GM15510 (cell line): Measurements from ENCODE around the gene PLOD1.

Source experiments
- POLR2A ChIP-seq: IDR thresholded peaks from 3 replicates; pipeline ENCODE4 v1.6.1; 2011; ENCODE audit warnings: borderline replicate concordance; ENCODE audit not compliant: insufficient read length; ENCODE audit errors: extremely low read depth

Gene PLOD1

DNA sequence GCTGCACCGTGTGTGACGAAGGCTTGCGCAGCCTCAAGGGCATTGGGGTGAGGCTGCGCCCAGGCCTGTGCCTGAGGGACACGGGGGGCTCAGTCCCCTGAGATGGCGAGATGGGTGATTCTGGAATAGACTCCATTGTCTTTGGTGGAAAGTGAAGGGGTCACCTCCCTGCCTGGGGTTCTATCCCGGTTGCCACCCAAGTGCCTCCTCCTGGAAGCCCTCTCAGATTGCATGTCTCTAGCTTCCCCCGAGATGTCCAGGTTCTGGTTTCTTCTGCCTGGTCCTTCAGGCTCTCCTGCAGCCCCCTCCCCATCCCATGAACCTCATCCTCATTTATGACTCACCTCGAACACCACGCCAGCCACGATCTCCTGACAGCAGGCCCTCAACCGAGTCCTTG is 23.4 kb downstream of the PLOD1 start:
- no peak for TF ChIP-seq POLR2A

GRCh38 chr1:11960276-11960675 is 25.8 kb downstream of the PLOD1 start:
- TF ChIP-seq POLR2A = no peak

- no peak for TF ChIP-seq POLR2A
Measured at GRCh38 chr1:11960715-11961114, 26.2 kb downstream of the PLOD1 start.

GRCh38 chr1:11961230-11961629 is 26.7 kb downstream of the PLOD1 start:
- no peak for TF ChIP-seq POLR2A

DNA sequence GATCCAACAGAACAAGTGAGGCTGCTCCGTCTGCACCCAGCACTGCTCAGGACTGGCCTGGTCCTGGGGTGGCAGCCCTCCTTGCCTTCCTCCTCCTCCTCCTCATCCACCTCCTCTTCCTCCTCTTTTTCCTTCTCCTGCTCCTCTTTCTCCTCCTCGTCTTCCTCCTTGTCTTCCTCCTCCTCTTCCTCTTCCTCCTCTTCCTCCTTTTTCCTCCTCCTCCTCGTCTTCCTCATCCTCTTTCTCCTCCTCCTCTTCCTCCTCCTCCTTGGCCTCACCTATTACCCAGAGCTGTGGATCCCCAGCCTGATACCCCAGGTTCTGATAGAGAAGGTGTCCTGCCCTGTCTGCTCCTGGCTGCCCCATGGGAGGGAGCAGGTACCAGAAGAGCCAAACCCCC is 29.1 kb downstream of the PLOD1 start:
- no peak for TF ChIP-seq POLR2A

- no peak for TF ChIP-seq POLR2A
Measured at GRCh38 chr1:11964656-11965055, 30.1 kb downstream of the PLOD1 start.

GRCh38 chr1:11967028-11967547 is 32.6 kb downstream of the PLOD1 start:
- no peak for TF ChIP-seq POLR2A

GRCh38 chr1:11970441-11971185 is 36.1 kb downstream of the PLOD1 start:
- TF ChIP-seq POLR2A = no peak

- TF ChIP-seq POLR2A = no peak
Measured at GRCh38 chr1:11977625-11978024, 43.1 kb downstream of the PLOD1 start.

DNA sequence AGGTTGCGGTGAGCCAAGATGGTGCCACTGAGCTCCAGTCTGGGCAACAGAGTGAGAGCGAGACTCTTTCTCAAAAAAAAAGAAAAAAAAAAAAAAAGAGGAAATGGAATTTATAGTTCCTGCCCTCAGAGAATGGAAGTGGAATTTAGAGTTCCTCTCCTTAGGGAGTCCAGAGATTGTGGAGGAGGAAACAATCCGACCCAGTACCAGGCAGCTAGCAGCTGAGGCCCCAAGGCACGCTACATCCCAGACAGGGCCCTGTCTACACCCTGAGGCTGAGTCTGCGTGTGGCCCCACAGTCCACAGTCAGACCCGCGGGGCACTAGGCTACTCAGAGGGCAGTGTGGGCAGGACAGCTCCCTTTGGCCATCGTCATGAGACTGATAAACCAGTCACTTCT is 43.8 kb downstream of the PLOD1 start:
- TF ChIP-seq POLR2A = no peak

DNA sequence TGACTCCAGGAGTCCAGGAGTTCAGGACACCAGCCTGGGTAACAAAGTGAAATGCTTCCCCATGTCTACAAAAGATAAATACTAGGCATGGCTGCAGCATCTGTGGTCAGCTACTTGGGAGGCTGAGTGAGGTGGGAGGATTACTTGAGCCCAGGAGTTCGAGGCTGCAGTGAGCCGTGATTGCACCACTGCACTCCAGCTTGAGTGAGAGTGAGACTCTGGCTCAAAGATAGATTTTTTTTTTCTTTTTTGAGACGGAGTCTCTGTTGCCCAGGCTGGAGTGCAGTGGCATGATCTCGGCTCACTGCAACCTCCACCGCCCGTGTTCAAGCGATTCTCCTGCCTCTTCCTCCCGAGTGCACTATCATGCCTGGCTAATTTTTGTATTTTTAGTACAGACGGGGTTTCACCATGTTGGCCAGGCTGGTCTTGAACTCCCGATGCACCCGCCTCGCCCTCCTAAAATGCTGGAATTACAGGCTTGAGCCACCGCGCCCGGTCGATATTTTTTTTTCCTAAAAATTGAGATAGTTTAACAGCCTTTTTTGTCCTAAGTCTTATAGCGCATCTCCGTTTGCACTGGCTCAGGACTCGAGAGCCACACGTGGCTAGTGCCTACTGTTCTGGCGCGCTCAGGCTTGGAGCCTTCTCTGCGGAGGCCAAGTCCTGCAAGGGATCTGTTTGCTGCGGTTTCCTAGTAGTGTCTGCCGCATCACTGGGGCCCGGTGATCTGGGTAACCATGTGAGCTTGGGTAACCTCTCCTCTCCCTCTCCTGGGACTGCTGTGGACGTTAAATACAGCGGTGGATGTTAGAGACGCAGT is 44.7 kb downstream of the PLOD1 start:
- no peak for TF ChIP-seq POLR2A

DNA sequence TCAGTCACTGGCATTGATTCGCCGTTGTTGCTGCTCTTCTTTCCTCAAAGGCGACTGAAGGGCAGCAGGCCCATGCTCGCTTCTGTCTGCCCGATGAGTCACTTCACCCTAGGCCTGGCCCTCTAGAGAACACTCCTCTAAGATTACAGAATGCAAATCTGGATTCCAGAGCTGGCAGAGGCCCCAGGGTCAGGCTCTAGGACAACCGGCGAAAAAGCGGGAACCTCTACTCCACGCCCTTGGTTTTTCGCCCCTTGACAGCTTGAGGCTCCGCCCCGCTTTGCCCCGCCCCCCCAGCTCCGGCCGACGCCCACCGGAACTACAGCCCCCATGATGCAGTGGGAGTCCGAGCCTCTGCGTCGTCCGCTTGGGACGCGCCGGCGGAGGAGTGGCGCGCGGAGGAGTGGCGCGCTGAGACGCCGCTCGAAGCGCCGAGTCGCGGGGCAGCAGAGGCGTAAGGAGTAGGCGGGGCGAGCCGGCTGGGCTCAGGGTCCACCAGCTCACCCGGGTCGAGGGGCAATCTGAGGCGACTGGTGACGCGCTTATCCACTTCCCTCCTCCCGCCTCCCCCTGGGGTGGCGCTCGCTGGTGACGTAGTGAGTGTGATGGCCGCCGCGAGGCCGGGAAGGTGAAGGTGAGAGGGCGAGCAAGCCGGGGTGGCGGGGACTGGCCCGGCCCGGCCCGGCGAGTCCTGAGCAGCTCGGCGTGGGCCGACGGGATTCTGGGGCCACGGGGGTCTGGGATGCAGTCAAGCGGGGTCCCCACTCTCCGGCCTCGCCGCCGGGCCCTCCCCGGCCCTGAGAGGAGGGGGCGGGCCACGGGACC is 45.5 kb downstream of the PLOD1 start, which contains the start of gene MFN2:
Gene MFN2 (plus strand): TSS at position 594 of the 825 bp plus-strand sequence. CDS start 8,725 bp downstream, outside the sequence.
- peak; percentile 69 for TF ChIP-seq POLR2A

- TF ChIP-seq POLR2A = no peak
Measured at GRCh38 chr1:11980676-11980972, 46.1 kb downstream of the PLOD1 start.

DNA sequence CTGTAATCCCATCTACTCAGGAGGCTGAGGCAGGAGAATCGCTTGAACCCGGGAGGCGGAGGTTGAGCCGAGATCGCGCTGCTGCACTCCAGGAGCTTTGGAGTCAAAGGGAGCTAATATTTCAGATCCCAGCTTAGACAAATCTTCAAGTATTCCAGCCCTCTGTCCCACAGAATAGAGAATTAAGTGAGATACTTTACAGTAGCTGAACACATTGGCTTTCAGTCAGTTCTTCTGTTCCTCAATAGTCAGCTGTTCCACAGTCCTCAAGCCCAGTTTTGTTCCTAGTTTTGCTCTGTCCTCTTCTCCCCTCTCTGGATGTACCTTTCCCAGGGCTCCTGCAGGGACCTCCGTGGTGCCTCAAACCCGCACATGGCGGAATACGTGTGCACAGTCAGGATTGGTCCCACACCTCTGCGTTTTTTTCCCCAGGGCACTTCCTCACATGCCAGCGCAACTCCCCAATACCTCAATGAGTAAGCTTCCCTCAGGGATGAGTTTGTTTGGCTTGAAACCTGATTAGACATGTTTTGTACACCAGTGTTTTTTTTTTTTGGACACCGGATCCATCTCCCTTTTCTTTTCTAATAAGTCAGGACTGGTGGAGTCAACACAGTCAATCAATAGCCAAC is 47.0 kb downstream of the PLOD1 start:
- no peak for TF ChIP-seq POLR2A
